GM21576 (cell line): ENCODE results near the gene PHF19.

Experiments used
- ATAC-seq: cut with Tn5 transposase; IDR thresholded peaks from one replicate; pipeline ENCODE4 v1.9.1; 2021; ENCODE audit warnings: mild to moderate bottlenecking, moderate library complexity; ENCODE audit not compliant: unreplicated experiment

Gene PHF19

GRCh38 chr9:120914396-120914795 lies 37.4 kb upstream of the PHF19 start:
- ATAC-seq = no peak

- ATAC-seq = no peak
Observed at GRCh38 chr9:120913647-120914264, 36.8 kb upstream of the PHF19 start.

- no peak for ATAC-seq
Observed at GRCh38 chr9:120912958-120913646, 36.1 kb upstream of the PHF19 start.

GRCh38 chr9:120911295-120911837 lies 34.4 kb upstream of the PHF19 start:
- ATAC-seq = no peak

- no peak for ATAC-seq
Observed at GRCh38 chr9:120910643-120911042, 33.7 kb upstream of the PHF19 start.

- ATAC-seq = no peak
Observed at GRCh38 chr9:120909904-120910303, 32.9 kb upstream of the PHF19 start.

- no peak for ATAC-seq
Observed at GRCh38 chr9:120905315-120906164, 28.6 kb upstream of the PHF19 start.

GRCh38 chr9:120904978-120905301 lies 28.0 kb upstream of the PHF19 start:
- no peak for ATAC-seq

GRCh38 chr9:120904061-120904977 lies 27.3 kb upstream of the PHF19 start:
- ATAC-seq = no peak

- no peak for ATAC-seq
Observed at GRCh38 chr9:120902569-120903535, 25.9 kb upstream of the PHF19 start.

- no peak for ATAC-seq
Observed at GRCh38 chr9:120901755-120902568, 25.0 kb upstream of the PHF19 start.

- no peak for ATAC-seq
Observed at GRCh38 chr9:120900824-120901223, 23.8 kb upstream of the PHF19 start.

- ATAC-seq = no peak
Observed at GRCh38 chr9:120899490-120900068, 22.6 kb upstream of the PHF19 start.

GRCh38 chr9:120898396-120898795 lies 21.4 kb upstream of the PHF19 start:
- no peak for ATAC-seq

- ATAC-seq = no peak
Observed at GRCh38 chr9:120895951-120896350, 19.0 kb upstream of the PHF19 start.

- no peak for ATAC-seq
Observed at GRCh38 chr9:120894321-120895148, 17.5 kb upstream of the PHF19 start.

- ATAC-seq = no peak
Observed at GRCh38 chr9:120893611-120894307, 16.8 kb upstream of the PHF19 start.
